Tibial nerve (tissue), 4 donors: ENCODE data around the gene ST3GAL4.

Experiments
- EP300 ChIP-seq, 2 donors: sonication (generic); formaldehyde crosslinking; IDR thresholded peaks; one replicate each; pipeline ENCODE4 v1.6.1; 2017; ENCODE audit warnings: antibody characterized with exemption in 2 of 2, mild to moderate bottlenecking in 1 of 2
- POLR2A ChIP-seq, 2 donors: fragments of 450-650 bp; IDR thresholded peaks; one replicate each; pipeline ENCODE4 v1.6.1; 2017; ENCODE audit warnings: antibody characterized with exemption in 2 of 2, mild to moderate bottlenecking in 2 of 2, moderate library complexity in 2 of 2
- TF ChIP-seq, protein P1 (sequence below), 5 experiments: fragments of 200-600 bp in 3 of 5; fragments of 450-650 bp in 2 of 5; sonication (generic) in 3 of 5; IDR thresholded peaks; one replicate each; pipeline ENCODE4 v1.5.1; 2016 to 2019; ENCODE audit warnings: antibody characterized with exemption in 5 of 5, mild to moderate bottlenecking in 3 of 5, moderate library complexity in 2 of 5

DNA sequence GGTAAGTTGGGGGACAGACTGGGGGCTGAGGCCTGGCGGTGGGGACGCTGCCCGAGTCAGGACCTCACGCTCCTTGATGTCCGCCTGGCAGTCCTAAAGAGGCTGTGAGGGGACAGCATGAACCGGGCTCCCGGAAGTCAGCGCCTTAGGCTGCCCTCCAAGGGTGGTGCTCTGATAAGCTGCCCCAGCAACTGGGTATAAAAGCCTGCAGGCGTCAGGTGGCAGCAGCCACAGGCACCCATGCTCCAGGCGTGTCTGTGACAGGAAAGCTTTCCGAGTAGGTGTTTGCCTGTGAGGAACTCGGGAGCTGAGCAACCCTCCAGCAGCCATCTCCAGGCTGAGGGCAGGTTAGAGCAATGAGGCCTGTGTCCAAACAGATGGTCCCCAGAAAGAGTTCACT is 53.0 kb downstream of the ST3GAL4 start:
- TF ChIP-seq, protein P1, sequence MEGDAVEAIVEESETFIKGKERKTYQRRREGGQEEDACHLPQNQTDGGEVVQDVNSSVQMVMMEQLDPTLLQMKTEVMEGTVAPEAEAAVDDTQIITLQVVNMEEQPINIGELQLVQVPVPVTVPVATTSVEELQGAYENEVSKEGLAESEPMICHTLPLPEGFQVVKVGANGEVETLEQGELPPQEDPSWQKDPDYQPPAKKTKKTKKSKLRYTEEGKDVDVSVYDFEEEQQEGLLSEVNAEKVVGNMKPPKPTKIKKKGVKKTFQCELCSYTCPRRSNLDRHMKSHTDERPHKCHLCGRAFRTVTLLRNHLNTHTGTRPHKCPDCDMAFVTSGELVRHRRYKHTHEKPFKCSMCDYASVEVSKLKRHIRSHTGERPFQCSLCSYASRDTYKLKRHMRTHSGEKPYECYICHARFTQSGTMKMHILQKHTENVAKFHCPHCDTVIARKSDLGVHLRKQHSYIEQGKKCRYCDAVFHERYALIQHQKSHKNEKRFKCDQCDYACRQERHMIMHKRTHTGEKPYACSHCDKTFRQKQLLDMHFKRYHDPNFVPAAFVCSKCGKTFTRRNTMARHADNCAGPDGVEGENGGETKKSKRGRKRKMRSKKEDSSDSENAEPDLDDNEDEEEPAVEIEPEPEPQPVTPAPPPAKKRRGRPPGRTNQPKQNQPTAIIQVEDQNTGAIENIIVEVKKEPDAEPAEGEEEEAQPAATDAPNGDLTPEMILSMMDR (IDR thresholded peaks at IDR 0.05), result no peak
- no peak for TF ChIP-seq POLR2A (IDR thresholded peaks at IDR 0.05)
- TF ChIP-seq EP300 (IDR thresholded peaks at IDR 0.05), result no peak
